ENCODE results near the gene GPS1. TPM values are rescaled to one million over a fixed set of nuclear protein-coding genes. Genes with fewer than 3 reads are reported as not detected.

The GPS1 gene
- polyA plus RNA-seq, 1 of the 3 experiments (the other 2 are of a cell fraction), result 264 TPM

GRCh38 chr17:82055965-82056728 lies 4.4 kb downstream of the GPS1 start:
- Histone ChIP-seq H3K79me2 (ENCODE audit: insufficient read depth) (peaks cover 39% of the 10 kb centered on the region), H3K4me1 (ENCODE audit: control insufficient read depth in 1 of 2, insufficient read depth in 2 of 2, low read depth in 1 of 2, low read length in 1 of 2) (peaks cover 0 to 19% of the 10 kb centered on the region in 2 experiments; a peak in 2 of 4 replicates), H3F3A (replicated peaks; ENCODE audit: insufficient read depth) (peaks cover 33% of the 10 kb centered on the region), H3K4me3 (ENCODE audit: low read depth in 2 of 2, low read length in 1 of 2) (no peak overlapping the region), H2AFZ (ENCODE audit: low read depth) (no peak overlapping the region), H3K27me3 (ENCODE audit: insufficient read depth) (no peaks in the 10 kb centered on the region), H4K20me1 (ENCODE audit: insufficient read depth) (peaks cover 14% of the 10 kb centered on the region; the same call in 1 of the 2 replicates), H3K36me3 (replicated peaks in 1 of 2; ENCODE audit: control insufficient read depth in 1 of 2, insufficient read depth in 2 of 2, low read length in 1 of 2) (peaks cover 31 to 81% of the 10 kb centered on the region in 2 experiments), H3K27ac (ENCODE audit: low read depth in 2 of 2, low read length in 1 of 2) (no peak overlapping the region), H3K9me2 (no peaks in the 10 kb centered on the region), H3K4me2 (no peak overlapping the region), H3K9me3 (no peaks in the 10 kb centered on the region), H3K9ac (no peak overlapping the region)
- no peak for DNase-seq
- CTCF ChIA-PET, result interaction anchor here (0.7 to 4.5 kb wide), 6 partner anchors 10 to 45 kb away, joined by 3 to 24 read pairs (median 6); partner anchors contain the start of genes CENPX, DCXR and DUS1L
- WGBS (ENCODE audit: low lambda C conversion rate), result 94% methylated on average over 24 of the region's 28 CpGs
- POLR2A ChIA-PET, result interaction anchor here (0.8 to 1.4 kb wide), 4 partner anchors 18 to 42 kb away, joined by 3 to 9 read pairs (median 4); partner anchors contain the start of genes DCXR, FASN and RAC3
- no peak for TF ChIP-seq NRF1 (IDR thresholded peaks at IDR 0.05; ENCODE audit: low read depth, low read length)
- TF ChIP-seq FOXM1 (IDR thresholded peaks at IDR 0.05; ENCODE audit: low read depth), result no peak
- TF ChIP-seq MEF2A (IDR thresholded peaks at IDR 0.05; ENCODE audit: borderline replicate concordance, low read depth), result no peak
- no peak for TF ChIP-seq CHD2 (IDR thresholded peaks at IDR 0.05; ENCODE audit: low read length, partially characterized antibody)
- TF ChIP-seq TCF12 (IDR thresholded peaks at IDR 0.05), result no peak
- TF ChIP-seq, protein P1, sequence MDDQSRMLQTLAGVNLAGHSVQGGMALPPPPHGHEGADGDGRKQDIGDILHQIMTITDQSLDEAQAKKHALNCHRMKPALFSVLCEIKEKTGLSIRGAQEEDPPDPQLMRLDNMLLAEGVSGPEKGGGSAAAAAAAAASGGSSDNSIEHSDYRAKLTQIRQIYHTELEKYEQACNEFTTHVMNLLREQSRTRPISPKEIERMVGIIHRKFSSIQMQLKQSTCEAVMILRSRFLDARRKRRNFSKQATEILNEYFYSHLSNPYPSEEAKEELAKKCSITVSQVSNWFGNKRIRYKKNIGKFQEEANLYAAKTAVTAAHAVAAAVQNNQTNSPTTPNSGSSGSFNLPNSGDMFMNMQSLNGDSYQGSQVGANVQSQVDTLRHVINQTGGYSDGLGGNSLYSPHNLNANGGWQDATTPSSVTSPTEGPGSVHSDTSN (IDR thresholded peaks at IDR 0.05), result no peak
- TF ChIP-seq EZH2phosphoT487 (IDR thresholded peaks at IDR 0.05; ENCODE audit: borderline replicate concordance, low read depth), result no peak
- TF ChIP-seq MXI1 (IDR thresholded peaks at IDR 0.05; ENCODE audit: low read depth, low read length), result no peak
- TF ChIP-seq USF1 (IDR thresholded peaks at IDR 0.05; ENCODE audit: borderline replicate concordance, low read depth), result no peak
- no peak for TF ChIP-seq EP300 (IDR thresholded peaks at IDR 0.05; ENCODE audit: borderline replicate concordance in 1 of 2, low read depth in 1 of 2, low read length in 1 of 2)
- no peak for TF ChIP-seq RFX5 (IDR thresholded peaks at IDR 0.05; ENCODE audit: low read length)
- no peak for TF ChIP-seq MAX (IDR thresholded peaks at IDR 0.05; ENCODE audit: low read depth)
- TF ChIP-seq, protein P2, sequence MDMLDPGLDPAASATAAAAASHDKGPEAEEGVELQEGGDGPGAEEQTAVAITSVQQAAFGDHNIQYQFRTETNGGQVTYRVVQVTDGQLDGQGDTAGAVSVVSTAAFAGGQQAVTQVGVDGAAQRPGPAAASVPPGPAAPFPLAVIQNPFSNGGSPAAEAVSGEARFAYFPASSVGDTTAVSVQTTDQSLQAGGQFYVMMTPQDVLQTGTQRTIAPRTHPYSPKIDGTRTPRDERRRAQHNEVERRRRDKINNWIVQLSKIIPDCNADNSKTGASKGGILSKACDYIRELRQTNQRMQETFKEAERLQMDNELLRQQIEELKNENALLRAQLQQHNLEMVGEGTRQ (IDR thresholded peaks at IDR 0.05; ENCODE audit: borderline replicate concordance, low read depth, low read length), result no peak
- TF ChIP-seq, protein P3, sequence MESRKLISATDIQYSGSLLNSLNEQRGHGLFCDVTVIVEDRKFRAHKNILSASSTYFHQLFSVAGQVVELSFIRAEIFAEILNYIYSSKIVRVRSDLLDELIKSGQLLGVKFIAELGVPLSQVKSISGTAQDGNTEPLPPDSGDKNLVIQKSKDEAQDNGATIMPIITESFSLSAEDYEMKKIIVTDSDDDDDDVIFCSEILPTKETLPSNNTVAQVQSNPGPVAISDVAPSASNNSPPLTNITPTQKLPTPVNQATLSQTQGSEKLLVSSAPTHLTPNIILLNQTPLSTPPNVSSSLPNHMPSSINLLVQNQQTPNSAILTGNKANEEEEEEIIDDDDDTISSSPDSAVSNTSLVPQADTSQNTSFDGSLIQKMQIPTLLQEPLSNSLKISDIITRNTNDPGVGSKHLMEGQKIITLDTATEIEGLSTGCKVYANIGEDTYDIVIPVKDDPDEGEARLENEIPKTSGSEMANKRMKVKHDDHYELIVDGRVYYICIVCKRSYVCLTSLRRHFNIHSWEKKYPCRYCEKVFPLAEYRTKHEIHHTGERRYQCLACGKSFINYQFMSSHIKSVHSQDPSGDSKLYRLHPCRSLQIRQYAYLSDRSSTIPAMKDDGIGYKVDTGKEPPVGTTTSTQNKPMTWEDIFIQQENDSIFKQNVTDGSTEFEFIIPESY (IDR thresholded peaks at IDR 0.05; ENCODE audit: borderline replicate concordance, low read depth), result no peak
- TF ChIP-seq RAD21 (IDR thresholded peaks at IDR 0.05; ENCODE audit: low read length), result no peak
- TF ChIP-seq YY1 (IDR thresholded peaks at IDR 0.05; ENCODE audit: low read depth), result no peak
- no peak for TF ChIP-seq RCOR1 (IDR thresholded peaks at IDR 0.05; ENCODE audit: low read length)
- TF ChIP-seq SIN3A (IDR thresholded peaks at IDR 0.05; ENCODE audit: borderline replicate concordance, low read depth, low read length), result no peak

Measured in SK-N-SH (cell line).